Ovary (tissue), 9 donors: ENCODE data around the gene S1PR1. TPM values are rescaled to one million over a fixed set of nuclear protein-coding genes. Genes with fewer than 3 reads are reported as not detected.

Source experiments
- DNase-seq, 5 donors: peaks; one replicate each; pipeline ENCODE4 v3.0.0-alpha.2; 2019 to 2020
- H3K27ac ChIP-seq, 2 donors: fragments of 200-600 bp; one replicate each; pipeline versions ENCODE4 v1.5.1 to v1.8.0; 2019 to 2022
- H3K27me3 ChIP-seq: fragments of 200-600 bp; one replicate; pipeline ENCODE4 v1.8.0; 2022
- H3K36me3 ChIP-seq: fragments of 200-600 bp; sonication (generic); one replicate; pipeline ENCODE4 v1.5.1; 2019
- H3K4me1 ChIP-seq: one replicate; pipeline ENCODE4 v1.8.1; 2013; ENCODE audit warnings: mild to moderate bottlenecking, moderate library complexity; ENCODE audit not compliant: insufficient read depth
- H3K4me3 ChIP-seq: fragments of 200-600 bp; sonication (generic); one replicate; pipeline ENCODE4 v1.5.1; 2017
- H3K9me3 ChIP-seq, 2 donors: fragments of 200-600 bp in 1 of 2; sonication (generic) in 1 of 2; one replicate each; pipeline versions ENCODE4 v1.5.1 to v1.8.1; 2013 to 2019; ENCODE audit warnings: mild to moderate bottlenecking in 1 of 2, moderate library complexity in 1 of 2
- CTCF ChIP-seq, 3 donors: fragments of 450-650 bp in 2 of 3; fragments of 200-600 bp in 1 of 3; IDR thresholded peaks; one replicate each; pipeline versions ENCODE4 v1.5.1 to v1.8.0; 2016 to 2022; ENCODE audit warnings: antibody characterized with exemption in 3 of 3, mild to moderate bottlenecking in 1 of 3
- EP300 ChIP-seq: sonication (generic); formaldehyde crosslinking; IDR thresholded peaks from one replicate; pipeline ENCODE4 v1.6.1; 2017; ENCODE audit warnings: antibody characterized with exemption
- POLR2A ChIP-seq: fragments of 450-650 bp; IDR thresholded peaks from one replicate; pipeline ENCODE4 v1.6.1; 2017; ENCODE audit warnings: antibody characterized with exemption, mild to moderate bottlenecking, moderate library complexity
- WGBS, 3 donors: extraction: QIAGEN DNeasy Blood & Tissue Kit in 1 of 3; methylation state at CpG; one replicate each; pipeline versions ENCODE4 v1.1.5 to v1.1.7; 2013 to 2017; 5-methylcytosine and 5-hydroxymethylcytosine counted together
- intact Hi-C, 4 donors: fragments of 100-400 bp; cut with DNase I; formaldehyde crosslinking; loops; one replicate each; pipeline versions ENCODE4 v1.11.0 to v1.15.1; 2022 to 2023
- polyA plus RNA-seq, 2 donors: library from polyadenylated mRNA; stranded (reverse); fragments of 200-250 nt in 1 of 2; fragments of 350-450 nt in 1 of 2; fragmentation: Illumina TruSeq in 1 of 2; extraction: RNeasy Lipid Tissue Mini Kit (QIAGEN cat#74804) in 1 of 2; gene quantifications; one replicate each; pipeline ENCODE4 v1.2.3, GENCODE V29; 2013 to 2014
- total RNA-seq, 7 donors: library from RNA; depleted of rRNA in 2 of 7; stranded (reverse); fragments of >200 nt in 2 of 7; fragmentation: NEBNext Ultra II Directional in 3 of 7; extraction: Animal tissue kit (Norgen Biotek cat#: 25700) in 3 of 7; gene quantifications; one replicate each; pipeline versions ENCODE4 v1.1.0 to v1.2.4, GENCODE V29; 2016 to 2023
- donor health status: DM: no; HTN: no; CAD: no; lungs with moderate emphysema.
- donor health status: DM: no; HTN: no; CAD: no.
- donor health status: Bipolar disorder and iron deficiency.
- donor health status: DM: yes; HTN: yes; CAD: no.
- donor health status: DM: no; HTN: no; CAD: no.
- donor health status: DM: yes; HTN: yes; CAD: no.

The S1PR1 gene
- total and polyA plus RNA-seq, 9 donors: 8.0 to 27.8 (median 10.9) TPM

- TF ChIP-seq EP300 (no peak), CTCF (IDR thresholded peaks at IDR 0.05) (no peak)
- WGBS, 3 donors: 79 to 84% (median 83%) methylated on average over 2 of the region's 2 CpGs
- intact Hi-C loops: no loop called here
- Histone ChIP-seq H3K4me3 (no peak overlapping the region), H3K27ac (no peak overlapping the region), H3K36me3 (no peaks in the 10 kb centered on the region), H3K4me1 (peaks cover 4% of the 10 kb centered on the region), H3K9me3 (no peaks in the 10 kb centered on the region), H3K27me3 (no peaks in the 10 kb centered on the region)
- DNase-seq: no peak
These were observed 5.7 kb downstream of the S1PR1 start for GRCh38 chr1:101242324-101243050.

GRCh38 chr1:101243751-101244150 is 6.9 kb downstream of the S1PR1 start:
- no peak for DNase-seq
- Histone ChIP-seq H3K27ac (no peak overlapping the region), H3K9me3 (no peaks in the 10 kb centered on the region), H3K27me3 (no peaks in the 10 kb centered on the region), H3K4me3 (no peak overlapping the region), H3K4me1 (no peaks in the 10 kb centered on the region), H3K36me3 (no peaks in the 10 kb centered on the region)
- intact Hi-C loops: no loop called here
- 60 to 64% (median 60%) methylated on average over 3 of the region's 3 CpGs for WGBS, 3 donors
- TF ChIP-seq POLR2A (no peak), EP300 (no peak), CTCF (IDR thresholded peaks at IDR 0.05) (no peak)

- H3K9me3 ChIP-seq: no peaks in the 10 kb centered on the region
- no peaks in the 10 kb centered on the region for H3K27me3 ChIP-seq
- no peak for DNase-seq
- 79 to 87% (median 80%) methylated on average over 5 of the region's 5 CpGs for WGBS, 3 donors
- TF ChIP-seq CTCF (IDR thresholded peaks at IDR 0.05) (no peak), POLR2A (no peak)
- intact Hi-C loops: no loop called here
- no peaks in the 10 kb centered on the region for H3K36me3 ChIP-seq
- H3K27ac ChIP-seq: no peak overlapping the region
- H3K4me3 ChIP-seq: no peak overlapping the region
- no peaks in the 10 kb centered on the region for H3K4me1 ChIP-seq
These were observed 8.0 kb downstream of the S1PR1 start for GRCh38 chr1:101244842-101245241.

- DNase-seq: no peak
- H3K27me3 ChIP-seq: no peaks in the 10 kb centered on the region
- no peak for TF ChIP-seq POLR2A
- no peak for TF ChIP-seq CTCF (IDR thresholded peaks at IDR 0.05)
- TF ChIP-seq EP300: no peak
- intact Hi-C loops: no loop called here
- H3K4me1 ChIP-seq: no peaks in the 10 kb centered on the region
- 79 to 89% (median 87%) methylated on average over 2 of the region's 2 CpGs for WGBS, 3 donors
- no peak overlapping the region for H3K4me3 ChIP-seq
- no peak overlapping the region for H3K27ac ChIP-seq
- H3K9me3 ChIP-seq: no peaks in the 10 kb centered on the region
- no peaks in the 10 kb centered on the region for H3K36me3 ChIP-seq
These were observed 8.6 kb downstream of the S1PR1 start for GRCh38 chr1:101245246-101245927.
